Measurements from ENCODE around the gene ZNF418. TPM values are rescaled to one million over a fixed set of nuclear protein-coding genes. Genes with fewer than 3 reads are reported as not detected.

The ZNF418 gene
- total and polyA plus RNA-seq, 2 of the 8 experiments (the other 6 are each of a cell fraction or from before 2014, with no cell fraction given): 10.5 to 18.8 TPM

Other genes with a start within 250 kb of the ZNF418 start
- gene ZNF154, start 226.2 kb downstream of the ZNF418 start, total RNA-seq (2021; fragmentation: NEBNext Ultra II Directional; extraction: Animal tissue kit (Norgen Biotek cat#: 25700)): 9.5 and 11.6 TPM in 2 replicates
- gene ZNF154, start 226.2 kb downstream of the ZNF418 start, polyA plus RNA-seq (2011; rRNA removed): 4.8 and 5.3 TPM in 2 replicates
- gene ZNF671, start 207.8 kb downstream of the ZNF418 start, total RNA-seq (2021; fragmentation: NEBNext Ultra II Directional; extraction: Animal tissue kit (Norgen Biotek cat#: 25700)): 6.6 and 7.2 TPM in 2 replicates
- 5.3 and 7.0 TPM in 2 replicates for gene ZNF671, start 207.8 kb downstream of the ZNF418 start, polyA plus RNA-seq (2011; rRNA removed)
- gene ZNF776, start 188.6 kb downstream of the ZNF418 start, total RNA-seq (2021; fragmentation: NEBNext Ultra II Directional; extraction: Animal tissue kit (Norgen Biotek cat#: 25700)): 17.3 and 20.5 TPM in 2 replicates
- 7.8 and 10.6 TPM in 2 replicates for gene ZNF776, start 188.6 kb downstream of the ZNF418 start, polyA plus RNA-seq (2011; rRNA removed)
- 14.5 and 15.5 TPM in 2 replicates for gene ZNF586, start 165.7 kb downstream of the ZNF418 start, total RNA-seq (2021; fragmentation: NEBNext Ultra II Directional; extraction: Animal tissue kit (Norgen Biotek cat#: 25700))
- 5.7 and 8.1 TPM in 2 replicates for gene ZNF586, start 165.7 kb downstream of the ZNF418 start, polyA plus RNA-seq (2011; rRNA removed)
- 10.6 and 11.6 TPM in 2 replicates for gene ZNF552, start 120.5 kb downstream of the ZNF418 start, total RNA-seq (2021; fragmentation: NEBNext Ultra II Directional; extraction: Animal tissue kit (Norgen Biotek cat#: 25700))
- 5.9 and 8.8 TPM in 2 replicates for gene ZNF552, start 120.5 kb downstream of the ZNF418 start, polyA plus RNA-seq (2011; rRNA removed)
- gene ZNF587B, start 105.1 kb downstream of the ZNF418 start, total RNA-seq (2021; fragmentation: NEBNext Ultra II Directional; extraction: Animal tissue kit (Norgen Biotek cat#: 25700)): 53.7 and 60.1 TPM in 2 replicates
- 11.3 and 13.8 TPM in 2 replicates for gene ZNF587B, start 105.1 kb downstream of the ZNF418 start, polyA plus RNA-seq (2011; rRNA removed)
- 41.5 and 42.1 TPM in 2 replicates for gene ZNF587, start 85.5 kb downstream of the ZNF418 start, total RNA-seq (2021; fragmentation: NEBNext Ultra II Directional; extraction: Animal tissue kit (Norgen Biotek cat#: 25700))
- 17.4 and 18.1 TPM in 2 replicates for gene ZNF587, start 85.5 kb downstream of the ZNF418 start, polyA plus RNA-seq (2011; rRNA removed)
- 90.7 and 90.9 TPM in 2 replicates for gene ZNF814, start 46.4 kb downstream of the ZNF418 start, total RNA-seq (2021; fragmentation: NEBNext Ultra II Directional; extraction: Animal tissue kit (Norgen Biotek cat#: 25700))
- gene ZNF814, start 46.4 kb downstream of the ZNF418 start, polyA plus RNA-seq (2011; rRNA removed): 99.6 and 110 TPM in 2 replicates
- 19.2 and 19.7 TPM in 2 replicates for gene ZNF417, start 18.8 kb downstream of the ZNF418 start, total RNA-seq (2021; fragmentation: NEBNext Ultra II Directional; extraction: Animal tissue kit (Norgen Biotek cat#: 25700))
- 4.4 and 5.4 TPM in 2 replicates for gene ZNF417, start 18.8 kb downstream of the ZNF418 start, polyA plus RNA-seq (2011; rRNA removed)
- gene ZNF256, start 12.3 kb upstream of the ZNF418 start, total RNA-seq (2021; fragmentation: NEBNext Ultra II Directional; extraction: Animal tissue kit (Norgen Biotek cat#: 25700)): 13.5 and 14.2 TPM in 2 replicates
- 5.7 and 6.1 TPM in 2 replicates for gene ZNF256, start 12.3 kb upstream of the ZNF418 start, polyA plus RNA-seq (2011; rRNA removed)
- gene C19orf18, start 39.1 kb upstream of the ZNF418 start, total RNA-seq (2021; fragmentation: NEBNext Ultra II Directional; extraction: Animal tissue kit (Norgen Biotek cat#: 25700)): 0.98 and 0.99 TPM in 2 replicates
- gene C19orf18, start 39.1 kb upstream of the ZNF418 start, polyA plus RNA-seq (2011; rRNA removed): 0.08 and 0.12 TPM in 2 replicates
- gene ZNF606, start 67.4 kb upstream of the ZNF418 start, total RNA-seq (2021; fragmentation: NEBNext Ultra II Directional; extraction: Animal tissue kit (Norgen Biotek cat#: 25700)): 17.5 and 19.3 TPM in 2 replicates
- 5.2 and 10.2 TPM in 2 replicates for gene ZNF606, start 67.4 kb upstream of the ZNF418 start, polyA plus RNA-seq (2011; rRNA removed)
- gene ZSCAN1, start 98.6 kb upstream of the ZNF418 start, total RNA-seq (2021; fragmentation: NEBNext Ultra II Directional; extraction: Animal tissue kit (Norgen Biotek cat#: 25700)): 0.69 and 1.2 TPM in 2 replicates
- gene ZSCAN1, start 98.6 kb upstream of the ZNF418 start, polyA plus RNA-seq (2011; rRNA removed): 4.3 and 6.4 TPM in 2 replicates
- 5.2 and 5.3 TPM in 2 replicates for gene ZNF135, start 123.9 kb upstream of the ZNF418 start, total RNA-seq (2021; fragmentation: NEBNext Ultra II Directional; extraction: Animal tissue kit (Norgen Biotek cat#: 25700))
- gene ZNF135, start 123.9 kb upstream of the ZNF418 start, polyA plus RNA-seq (2011; rRNA removed): 6.9 and 7.9 TPM in 2 replicates
- gene ZSCAN18, start 162.8 kb upstream of the ZNF418 start, total RNA-seq (2021; fragmentation: NEBNext Ultra II Directional; extraction: Animal tissue kit (Norgen Biotek cat#: 25700)): 37.0 and 37.6 TPM in 2 replicates
- 41.4 and 64.7 TPM in 2 replicates for gene ZSCAN18, start 162.8 kb upstream of the ZNF418 start, polyA plus RNA-seq (2011; rRNA removed)
- 11.2 and 12.0 TPM in 2 replicates for gene ZNF329, start 215.4 kb upstream of the ZNF418 start, total RNA-seq (2021; fragmentation: NEBNext Ultra II Directional; extraction: Animal tissue kit (Norgen Biotek cat#: 25700))
- gene ZNF329, start 215.4 kb upstream of the ZNF418 start, polyA plus RNA-seq (2011; rRNA removed): 5.0 and 5.8 TPM in 2 replicates
- gene ZNF274, start 247.7 kb upstream of the ZNF418 start, total RNA-seq (2021; fragmentation: NEBNext Ultra II Directional; extraction: Animal tissue kit (Norgen Biotek cat#: 25700)): 25.1 and 27.7 TPM in 2 replicates
- gene ZNF274, start 247.7 kb upstream of the ZNF418 start, polyA plus RNA-seq (2011; rRNA removed): 13.3 and 14.2 TPM in 2 replicates